ENCODE data around the gene TFAP2E.

GRCh38 chr1:35557118-35557610 is 15.9 kb upstream of the TFAP2E start, which contains the start of gene KIAA0319L:
- no peak for TF ChIP-seq FOXM1 (IDR thresholded peaks at IDR 0.05; ENCODE audit: borderline replicate concordance, low read depth)
- TF ChIP-seq CREB1 (IDR thresholded peaks at IDR 0.05; ENCODE audit: low read depth), result no peak
- TF ChIP-seq EP300 (IDR thresholded peaks at IDR 0.05; ENCODE audit: borderline replicate concordance), result no peak
- no peak for TF ChIP-seq MAX (IDR thresholded peaks at IDR 0.05)
- no peak for TF ChIP-seq TEAD4 (IDR thresholded peaks at IDR 0.05)
- TF ChIP-seq YY1 (IDR thresholded peaks at IDR 0.05; ENCODE audit: low read depth), result no peak
- TF ChIP-seq RAD21 (IDR thresholded peaks at IDR 0.05; ENCODE audit: low read depth), result no peak
- TF ChIP-seq EGR1 (IDR thresholded peaks at IDR 0.05), result no peak
- 0 out of 2 replicates have a peak, but pooled peaks have one; percentile 7 for TF ChIP-seq TAF1 (IDR thresholded peaks at IDR 0.05; ENCODE audit: low read depth)
- peak; percentile 66 for TF ChIP-seq REST (IDR thresholded peaks at IDR 0.05; ENCODE audit: low read depth)
- TF ChIP-seq CEBPB (IDR thresholded peaks at IDR 0.05), result no peak
- TF ChIP-seq ZBTB7A (IDR thresholded peaks at IDR 0.05; ENCODE audit: low read depth), result peak; percentile 43; the same call in 1 of the 2 replicates

All from Ishikawa (cell line).